HepG2 (cell line): ENCODE data around the gene SH3GL2. TPM values are rescaled to one million over a fixed set of nuclear protein-coding genes. Genes with fewer than 3 reads are reported as not detected.

Experiments used
- ATAC-seq: fragments of 200-7000 bp; cut with Tn5 transposase; 3 replicates; pipeline ENCODE4 v1.9.1; 2020; ENCODE audit warnings: mild to moderate bottlenecking, moderate library complexity
- BruUV-seq: library from RNA; stranded (reverse); fragments of 400-500 nt; replicated peaks from 2 replicates; lab custom pipeline; 2021; lab: Mats Ljungman, UMichigan
- CTCF ChIA-PET: fragments of 300-600 bp; formaldehyde crosslinking; extraction: SDS; loops from one replicate; lab custom pipeline; 2021; ENCODE audit warnings: low total read pairs, inconsistent platforms, low intra/inter-chr PET ratio; lab: Yijun Ruan, JAX
- POLR2A ChIA-PET: fragments of 350-600 bp; sonication (Branson Sonifier 250); formaldehyde crosslinking; loops from one replicate; lab custom pipeline; 2020; ENCODE audit warnings: antibody characterized with exemption, inconsistent platforms; lab: Yijun Ruan, JAX
- DNase-seq: peaks from one replicate; pipeline ENCODE4 v3.0.0-alpha.2; 2015; ENCODE audit warnings: low spot score
- FAIRE-seq: peaks from 3 replicates; lab custom pipeline; 2011; peaks lifted over from hg19 to GRCh38; lab: Jason Lieb, UNC
- H2AFZ ChIP-seq: one replicate; pipeline ENCODE4 v1.6.1; 2011; ENCODE audit warnings: low read length, inconsistent platforms
- H3K27ac ChIP-seq: fragments of 300-600 bp; 3 replicates; pipeline ENCODE4 v1.8.0; 2011; ENCODE audit warnings: mixed run types, mild to moderate bottlenecking, mixed read lengths, low read length, inconsistent platforms; ENCODE audit not compliant: insufficient read depth; ENCODE audit errors: extremely low read length
- H3K27me3 ChIP-seq, 2 experiments: fragments of 200-600 bp in 1 of 2; 2 replicates in 1 of 2; 3 replicates in 1 of 2; pipeline versions ENCODE4 v1.6.0 to v1.8.0; 2011; ENCODE audit warnings: low read length in 2 of 2, mild to moderate bottlenecking in 2 of 2, moderate library complexity in 2 of 2, inconsistent platforms in 1 of 2; ENCODE audit not compliant: insufficient read depth in 2 of 2, control insufficient read depth in 1 of 2
- H3K36me3 ChIP-seq, 2 experiments: fragments of 200-600 bp in 1 of 2; replicated peaks in 1 of 2; 2 replicates in 1 of 2; 3 replicates in 1 of 2; pipeline versions ENCODE4 v1.5.1 to v1.8.0; 2011; ENCODE audit warnings: low read length in 2 of 2, inconsistent platforms in 1 of 2; ENCODE audit not compliant: insufficient read depth in 2 of 2, control insufficient read depth in 1 of 2
- H3K4me1 ChIP-seq: 2 replicates; pipeline ENCODE4 v1.5.1; 2012; ENCODE audit warnings: low read length, inconsistent platforms; ENCODE audit not compliant: insufficient read depth
- H3K4me2 ChIP-seq: 2 replicates; pipeline ENCODE4 v1.6.0; 2011; ENCODE audit warnings: low read depth, low read length, inconsistent platforms
- H3K4me3 ChIP-seq, 3 experiments: fragments of 200-600 bp in 1 of 3; sonication (generic), shearing (Covaris generic) in 1 of 3; replicated peaks in 1 of 3; 2 replicates each; pipeline ENCODE4 v1.5.1; 2011 to 2016; ENCODE audit warnings: low read length in 3 of 3, inconsistent platforms in 2 of 3, low read depth in 2 of 3, mild to moderate bottlenecking in 2 of 3, control low read depth in 1 of 3, mixed read lengths in 1 of 3; ENCODE audit not compliant: insufficient read depth in 1 of 3
- H3K79me2 ChIP-seq: one replicate; pipeline ENCODE4 v1.6.1; 2011; ENCODE audit warnings: low read length, inconsistent platforms; ENCODE audit not compliant: insufficient read depth
- H3K9ac ChIP-seq: 2 replicates; pipeline ENCODE4 v1.6.0; 2011; ENCODE audit warnings: mild to moderate bottlenecking, low read depth, low read length, inconsistent platforms; ENCODE audit not compliant: insufficient read depth
- H3K9me3 ChIP-seq: 2 replicates; pipeline ENCODE4 v1.5.1; 2012; ENCODE audit warnings: mild to moderate bottlenecking, low read length
- H4K20me1 ChIP-seq: 2 replicates; pipeline ENCODE4 v1.6.0; 2011; ENCODE audit warnings: inconsistent platforms, mild to moderate bottlenecking, low read length, moderate library complexity; ENCODE audit not compliant: insufficient read depth
- CREB1 ChIP-seq, 2 experiments: fragments of 450-650 bp in 1 of 2; IDR thresholded peaks; 2 replicates each; pipeline ENCODE4 v1.6.1; 2016 to 2017; ENCODE audit warnings: control low read depth in 1 of 2, mild to moderate bottlenecking in 1 of 2, missing compliant biosample characterization in 1 of 2, missing genetic modification characterization in 1 of 2
- GABPA ChIP-seq, 2 experiments: IDR thresholded peaks; 2 replicates each; pipeline ENCODE4 v1.6.1; 2011 to 2016; ENCODE audit warnings: low read depth in 2 of 2, low read length in 1 of 2, missing biosample characterization in 1 of 2, missing genetic modification characterization in 1 of 2
- HDAC1 ChIP-seq: sonication (generic); formaldehyde crosslinking; IDR thresholded peaks from 2 replicates; pipeline ENCODE4 v1.5.1; 2020; ENCODE audit warnings: mild to moderate bottlenecking, missing genetic modification reagents
- MXI1 ChIP-seq: IDR thresholded peaks from 3 replicates; pipeline ENCODE4 v1.6.1; 2012; ENCODE audit warnings: low read depth, low read length, inconsistent platforms, borderline replicate concordance
- SOX13 ChIP-seq, 3 experiments: fragments of 450-650 bp in 1 of 3; sonication (generic) in 1 of 3; formaldehyde crosslinking in 1 of 3; IDR thresholded peaks in 2 of 3; conservative IDR thresholded peaks in 1 of 3; 2 replicates each; pipeline versions ENCODE4 v1.5.0 to v1.6.1; 2016 to 2020; ENCODE audit warnings: antibody characterized with exemption in 1 of 3, mild to moderate bottlenecking in 1 of 3, missing compliant biosample characterization in 1 of 3, missing genetic modification reagents in 1 of 3, moderate library complexity in 1 of 3
- SRSF4 ChIP-seq: fragments of 200-400 bp; formaldehyde crosslinking; IDR thresholded peaks from one replicate; pipeline ENCODE4 v1.6.1; 2018; ENCODE audit warnings: mild to moderate bottlenecking, low read depth, low read length, moderate library complexity; ENCODE audit not compliant: poor library complexity, severe bottlenecking
- WGBS: methylation state at CpG from one replicate; pipeline ENCODE4 v1.1.6; 2017; ENCODE audit warnings: low lambda C conversion rate; 5-methylcytosine and 5-hydroxymethylcytosine counted together
- in situ Hi-C: cut with HindIII; loops from 2 replicates; pipeline ENCODE4 v1.10.0; 2017; ENCODE audit warnings: low pct_unique_long_range_greater_than_20kb; ENCODE audit not compliant: extremely low pct_ligation_motif_present
- intact Hi-C: fragments of 100-400 bp; cut with micrococcal nuclease; formaldehyde crosslinking; loops from one replicate; pipeline ENCODE4 v1.10.0; 2022; ENCODE audit not compliant: unreplicated experiment
- polyA plus RNA-seq, 8 experiments: library from polyadenylated mRNA; depleted of rRNA in 3 of 8; stranded (reverse) in 7 of 8; unstranded in 1 of 8; fragments of >200 nt; fragmentation: Illumina TruSeq in 4 of 8; extraction: Trizol in 4 of 8; gene quantifications; 2 replicates each; pipeline versions ENCODE4 v1.2.1 to v1.2.3, GENCODE V29; 2011 to 2016; ENCODE audit warnings: low read depth in 4 of 8, missing spikeins in 1 of 8, mixed read lengths in 1 of 8; ENCODE audit not compliant: insufficient read depth in 1 of 8
- total RNA-seq, 5 experiments: library from RNA; depleted of rRNA; stranded (reverse); fragments of >200 nt; fragmentation: Illumina TruSeq; extraction: Trizol; gene quantifications; 2 replicates each; pipeline ENCODE4 v1.2.3, GENCODE V29; 2016; ENCODE audit warnings: low read depth in 1 of 5
- TF ChIP-seq, protein P1 (sequence below): IDR thresholded peaks from 2 replicates; pipeline ENCODE4 v1.6.1; 2016

The SH3GL2 gene
- total and polyA plus RNA-seq, 2 of the 13 experiments (the other 11 are each of a cell fraction or from before 2014, with no cell fraction given): 0.04 TPM; not detected in 1

DNA sequence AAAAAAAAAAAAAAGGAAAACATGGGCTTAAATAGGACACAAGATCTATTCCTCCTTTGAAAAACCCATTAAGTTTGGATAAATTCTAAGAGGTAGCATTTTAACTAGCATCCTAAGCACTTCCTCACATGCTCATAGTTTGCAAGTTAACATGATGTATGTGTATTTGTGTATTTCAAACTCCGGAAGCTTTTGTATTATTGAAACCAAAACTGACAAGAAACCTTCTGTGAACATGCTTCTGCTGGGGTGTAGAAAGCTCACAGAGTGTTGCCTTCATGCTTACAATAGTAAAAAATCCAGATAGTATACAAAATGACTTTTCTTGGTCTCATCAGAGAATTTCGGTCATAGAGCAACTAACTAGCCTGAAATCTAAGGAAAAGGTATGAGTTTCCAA is 103.8 kb downstream of the SH3GL2 start (continued):
- TF ChIP-seq, protein P1, sequence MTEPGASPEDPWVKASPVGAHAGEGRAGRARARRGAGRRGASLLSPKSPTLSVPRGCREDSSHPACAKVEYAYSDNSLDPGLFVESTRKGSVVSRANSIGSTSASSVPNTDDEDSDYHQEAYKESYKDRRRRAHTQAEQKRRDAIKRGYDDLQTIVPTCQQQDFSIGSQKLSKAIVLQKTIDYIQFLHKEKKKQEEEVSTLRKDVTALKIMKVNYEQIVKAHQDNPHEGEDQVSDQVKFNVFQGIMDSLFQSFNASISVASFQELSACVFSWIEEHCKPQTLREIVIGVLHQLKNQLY: no peak
- no peak for TF ChIP-seq GABPA (IDR thresholded peaks at IDR 0.05; ENCODE audit: low read depth, low read length)
- TF ChIP-seq GABPA (CRISPR knock-in tag; IDR thresholded peaks at IDR 0.05; ENCODE audit: low read depth): no peak
- TF ChIP-seq MXI1: no peak
- TF ChIP-seq SRSF4: no peak
- no peak for TF ChIP-seq SOX13 (IDR thresholded peaks at IDR 0.05)
- TF ChIP-seq SOX13 (CRISPR knock-in tag; conservative IDR thresholded peaks at IDR 0.05 in 1 of 2, IDR thresholded peaks at IDR 0.05 in 1 of 2): no peak

DNA sequence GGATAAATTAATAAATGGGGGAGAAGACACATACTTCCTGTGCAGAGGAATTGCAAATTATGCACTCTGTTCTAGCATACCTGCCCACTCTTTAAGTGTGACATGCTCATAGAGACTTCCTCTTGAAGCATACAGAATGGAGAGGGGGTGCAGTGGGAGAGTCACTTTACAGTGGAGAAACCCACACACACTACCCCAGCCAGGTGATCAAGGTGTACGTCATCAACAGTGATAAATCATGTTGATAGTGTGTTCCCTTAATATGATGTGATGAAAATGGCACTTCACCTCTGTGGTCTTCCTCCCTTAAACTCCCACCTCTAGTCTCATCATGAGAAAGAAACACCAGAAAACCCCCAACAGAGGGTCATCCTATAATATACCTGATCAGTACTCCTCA is 110.0 kb downstream of the SH3GL2 start:
- H2AFZ ChIP-seq: no peak overlapping the region
- H3K27me3 ChIP-seq: no peaks in the 10 kb centered on the region
- H3K4me3 ChIP-seq: no peak overlapping the region
- WGBS: no CpG with 5 or more reads among the region's 1 CpG
- CTCF ChIA-PET: no interaction called here
- FAIRE-seq: no peak
- intact Hi-C loops (no loop called here), in situ Hi-C loops (no loop called here)
- ATAC-seq: no peak
- no peaks in the 10 kb centered on the region for H3K9me3 ChIP-seq
- H3K27ac ChIP-seq: no peak overlapping the region
- POLR2A ChIA-PET: no interaction called here
- no peak overlapping the region for H3K4me2 ChIP-seq
- H3K9ac ChIP-seq: no peak overlapping the region
- no peak for DNase-seq
- no peaks in the 10 kb centered on the region for H4K20me1 ChIP-seq
- no peaks in the 10 kb centered on the region for H3K36me3 ChIP-seq
- no peaks in the 10 kb centered on the region for H3K4me1 ChIP-seq
- no TSS peak for BruUV-seq
- no peaks in the 10 kb centered on the region for H3K79me2 ChIP-seq
- TF ChIP-seq HDAC1 (CRISPR knock-in tag) (no peak), CREB1 (IDR thresholded peaks at IDR 0.05) (peak; percentile 71), CREB1 (CRISPR knock-in tag; IDR thresholded peaks at IDR 0.05) (no peak)
- TF ChIP-seq, all 625 proteins: peak for 1
